H1 (cell line): Measurements from ENCODE around the gene SPEM3.

Experiments used
- BCL11A ChIP-seq, 2 experiments: IDR thresholded peaks; one replicate each; pipeline ENCODE4 v1.6.1; 2011; ENCODE audit warnings: low read depth in 2 of 2, low read length in 2 of 2, mild to moderate bottlenecking in 2 of 2
- BRCA1 ChIP-seq: IDR thresholded peaks from 2 replicates; pipeline ENCODE4 v1.6.1; 2012; ENCODE audit warnings: low read depth, low read length, improper control_type of control experiment
- CHD2 ChIP-seq: IDR thresholded peaks from 2 replicates; pipeline ENCODE4 v1.6.1; 2012; ENCODE audit warnings: low read length, improper control_type of control experiment
- EP300 ChIP-seq, 2 experiments: IDR thresholded peaks; 1 replicate in 1 of 2; 2 replicates in 1 of 2; pipeline ENCODE4 v1.6.1; 2011 to 2012; ENCODE audit warnings: low read depth in 2 of 2, low read length in 2 of 2, mild to moderate bottlenecking in 2 of 2, borderline replicate concordance in 1 of 2, inconsistent platforms in 1 of 2, moderate library complexity in 1 of 2
- HDAC6 ChIP-seq: IDR thresholded peaks from one replicate; pipeline ENCODE4 v1.7.1; 2012; ENCODE audit warnings: low read depth, mild to moderate bottlenecking, inconsistent platforms, low read length, moderate library complexity
- JUND ChIP-seq: IDR thresholded peaks from 2 replicates; pipeline ENCODE4 v1.6.1; 2011; ENCODE audit warnings: mild to moderate bottlenecking, improper control_type of control experiment, low read length
- POLR2AphosphoS5 ChIP-seq: IDR thresholded peaks from 2 replicates; pipeline ENCODE4 v1.6.1; 2011; ENCODE audit warnings: low read depth, low read length
- SIX5 ChIP-seq: IDR thresholded peaks from 2 replicates; pipeline ENCODE4 v1.6.1; 2011; ENCODE audit warnings: mild to moderate bottlenecking, low read depth, low read length
- SP1 ChIP-seq: IDR thresholded peaks from 2 replicates; pipeline ENCODE4 v1.6.1; 2011; ENCODE audit warnings: low read depth, low read length
- TF ChIP-seq, protein P1 (sequence below), 3 experiments: IDR thresholded peaks; 1 replicate in 2 of 3; 2 replicates in 1 of 3; pipeline versions ENCODE4 v1.5.1 to v1.6.1; 2011; ENCODE audit warnings: low read length in 3 of 3, mild to moderate bottlenecking in 3 of 3, inconsistent platforms in 2 of 3, low read depth in 1 of 3, moderate library complexity in 1 of 3; ENCODE audit not compliant: insufficient read depth in 1 of 3; ENCODE audit errors: control extremely low read depth in 1 of 3
- TF ChIP-seq, protein P2 (sequence below): IDR thresholded peaks from 2 replicates; pipeline ENCODE4 v1.6.1; 2012; ENCODE audit warnings: inconsistent platforms

DNA sequence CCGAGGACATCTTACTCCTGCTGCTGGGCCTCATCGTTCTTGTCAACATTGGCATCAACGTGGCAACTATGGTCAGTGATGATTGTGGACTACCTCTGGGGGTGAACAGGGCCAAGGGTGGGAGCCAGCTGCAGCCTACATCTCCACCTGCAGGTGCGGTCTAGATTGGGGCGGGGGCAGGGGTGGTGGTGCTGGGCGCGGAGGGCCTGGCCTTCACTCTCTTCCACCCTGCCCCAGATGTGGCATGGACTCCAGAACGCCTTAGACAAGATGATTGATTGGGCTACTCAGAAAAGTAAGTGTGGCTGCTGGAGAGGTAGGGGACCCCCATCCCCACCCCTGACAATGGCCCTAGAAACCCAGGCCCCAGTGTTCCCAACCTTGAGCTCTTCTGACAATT is 2.9 kb upstream of the SPEM3 start:
- TF ChIP-seq, protein P1, sequence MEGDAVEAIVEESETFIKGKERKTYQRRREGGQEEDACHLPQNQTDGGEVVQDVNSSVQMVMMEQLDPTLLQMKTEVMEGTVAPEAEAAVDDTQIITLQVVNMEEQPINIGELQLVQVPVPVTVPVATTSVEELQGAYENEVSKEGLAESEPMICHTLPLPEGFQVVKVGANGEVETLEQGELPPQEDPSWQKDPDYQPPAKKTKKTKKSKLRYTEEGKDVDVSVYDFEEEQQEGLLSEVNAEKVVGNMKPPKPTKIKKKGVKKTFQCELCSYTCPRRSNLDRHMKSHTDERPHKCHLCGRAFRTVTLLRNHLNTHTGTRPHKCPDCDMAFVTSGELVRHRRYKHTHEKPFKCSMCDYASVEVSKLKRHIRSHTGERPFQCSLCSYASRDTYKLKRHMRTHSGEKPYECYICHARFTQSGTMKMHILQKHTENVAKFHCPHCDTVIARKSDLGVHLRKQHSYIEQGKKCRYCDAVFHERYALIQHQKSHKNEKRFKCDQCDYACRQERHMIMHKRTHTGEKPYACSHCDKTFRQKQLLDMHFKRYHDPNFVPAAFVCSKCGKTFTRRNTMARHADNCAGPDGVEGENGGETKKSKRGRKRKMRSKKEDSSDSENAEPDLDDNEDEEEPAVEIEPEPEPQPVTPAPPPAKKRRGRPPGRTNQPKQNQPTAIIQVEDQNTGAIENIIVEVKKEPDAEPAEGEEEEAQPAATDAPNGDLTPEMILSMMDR (IDR thresholded peaks at IDR 0.05; ENCODE audit: control extremely low read depth in 1 of 3, insufficient read depth in 1 of 3, low read depth in 1 of 3, low read length in 3 of 3), result no peak
- TF ChIP-seq HDAC6, result no peak
- TF ChIP-seq SIX5, result no peak
- TF ChIP-seq POLR2AphosphoS5, result no peak
- TF ChIP-seq, protein P2, sequence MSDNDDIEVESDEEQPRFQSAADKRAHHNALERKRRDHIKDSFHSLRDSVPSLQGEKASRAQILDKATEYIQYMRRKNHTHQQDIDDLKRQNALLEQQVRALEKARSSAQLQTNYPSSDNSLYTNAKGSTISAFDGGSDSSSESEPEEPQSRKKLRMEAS, result no peak
- no peak for TF ChIP-seq SP1
- TF ChIP-seq JUND, result no peak
- TF ChIP-seq CHD2, result no peak
- TF ChIP-seq EP300 (IDR thresholded peaks at IDR 0.05; ENCODE audit: borderline replicate concordance in 1 of 2, low read depth in 2 of 2, low read length in 2 of 2), result no peak
- no peak for TF ChIP-seq BRCA1
- TF ChIP-seq BCL11A (IDR thresholded peaks at IDR 0.05; ENCODE audit: low read depth in 2 of 2, low read length in 2 of 2), result no peak
